Activated CD8-positive, alpha-beta memory T cell treated with anti-CD3 and anti-CD28 coated beads for 1 hour (primary cell): ENCODE data around the gene TMEM9.

ENCODE experiments used
- DNase-seq, 2 donors: peaks; one replicate each; pipeline ENCODE4 v3.0.0-alpha.2; 2020; ENCODE audit warnings: low read depth in 1 of 2; ENCODE audit errors: extremely low read depth in 1 of 2

The TMEM9 gene

GRCh38 chr1:201128476-201128875, 25.8 kb downstream of the TMEM9 start:
- no peak for DNase-seq

- DNase-seq, result no peak
These were observed 26.4 kb downstream of the TMEM9 start for GRCh38 chr1:201127755-201128455.

- no peak for DNase-seq
These were observed 27.2 kb downstream of the TMEM9 start, which contains the start of gene ASCL5 for GRCh38 chr1:201126832-201127754. ASCL5 (minus strand) TSS chr1:201127184; CDS start chr1:201115372, 11,812 bp downstream.

GRCh38 chr1:201126463-201126831, 27.8 kb downstream of the TMEM9 start:
- no peak for DNase-seq

- no peak for DNase-seq
These were observed 28.5 kb downstream of the TMEM9 start for GRCh38 chr1:201125800-201126199.

- no peak for DNase-seq
These were observed 29.3 kb downstream of the TMEM9 start for GRCh38 chr1:201125019-201125418.

- DNase-seq, result no peak
These were observed 30.4 kb downstream of the TMEM9 start for GRCh38 chr1:201123866-201124265.

- no peak for DNase-seq
These were observed 31.8 kb downstream of the TMEM9 start for GRCh38 chr1:201122321-201122957.

- DNase-seq, result peak in 1 of 2 donors; percentile 12
These were observed 34.8 kb downstream of the TMEM9 start for GRCh38 chr1:201119206-201120197.

GRCh38 chr1:201116091-201116490, 38.2 kb downstream of the TMEM9 start:
- DNase-seq, result no peak

GRCh38 chr1:201115390-201115937, 38.8 kb downstream of the TMEM9 start:
- no peak for DNase-seq

GRCh38 chr1:201114245-201115131, 39.8 kb downstream of the TMEM9 start:
- peak; percentile 28 to 48 for DNase-seq

GRCh38 chr1:201113451-201114244, 40.6 kb downstream of the TMEM9 start:
- DNase-seq, result no peak

- DNase-seq, result no peak
These were observed 41.3 kb downstream of the TMEM9 start for GRCh38 chr1:201112926-201113325.

- DNase-seq, result no peak
These were observed 42.0 kb downstream of the TMEM9 start, which contains the start of gene CACNA1S for GRCh38 chr1:201112173-201112731. CACNA1S (minus strand) TSS chr1:201112426; CDS start chr1:201112339, 87 bp downstream.

GRCh38 chr1:201111672-201112071, 42.6 kb downstream of the TMEM9 start:
- no peak for DNase-seq

- DNase-seq, result no peak
These were observed 43.1 kb downstream of the TMEM9 start for GRCh38 chr1:201111156-201111555.

- DNase-seq, result no peak
These were observed 43.7 kb downstream of the TMEM9 start for GRCh38 chr1:201110616-201111015.
